Tibial artery (tissue), 4 donors: ENCODE data around the gene EDN2.

Experiments used
- DNase-seq, 2 donors: peaks; one replicate each; pipeline ENCODE4 v3.0.0-alpha.2; 2019
- H3K27ac ChIP-seq, 2 donors: fragments of 200-600 bp; sonication (generic) in 1 of 2; 1 replicate in 1 of 2; 2 replicates in 1 of 2; pipeline ENCODE4 v1.5.1; 2018 to 2019; ENCODE audit warnings: mild to moderate bottlenecking in 1 of 2
- H3K27me3 ChIP-seq, 2 donors: fragments of 200-600 bp; sonication (generic) in 1 of 2; one replicate each; pipeline versions ENCODE4 v1.5.1 to v1.6.0; 2016 to 2019
- H3K36me3 ChIP-seq, 3 donors: fragments of 200-600 bp; sonication (generic) in 2 of 3; one replicate each; pipeline ENCODE4 v1.5.1; 2016 to 2019; ENCODE audit warnings: mild to moderate bottlenecking in 2 of 3
- H3K4me1 ChIP-seq, 4 donors: fragments of 200-600 bp; sonication (generic) in 2 of 4; 1 replicate in 3 of 4; 2 replicates in 1 of 4; pipeline ENCODE4 v1.5.1; 2016 to 2019
- H3K4me3 ChIP-seq, 2 donors: fragments of 200-600 bp; sonication (generic) in 1 of 2; 1 replicate in 1 of 2; 2 replicates in 1 of 2; pipeline ENCODE4 v1.5.1; 2018 to 2019; ENCODE audit warnings: mild to moderate bottlenecking in 2 of 2
- H3K9me3 ChIP-seq, 3 donors: fragments of 200-600 bp; sonication (generic) in 1 of 3; one replicate each; pipeline ENCODE4 v1.5.1; 2016 to 2019
- intact Hi-C: fragments of 100-400 bp; cut with DNase I; formaldehyde crosslinking; loops from one replicate; pipeline ENCODE4 v1.15.0; 2023; ENCODE audit warnings: low total_unique reads
- TF ChIP-seq, protein P1 (sequence below), 2 experiments: fragments of 200-600 bp in 1 of 2; fragments of 450-650 bp in 1 of 2; IDR thresholded peaks; one replicate each; pipeline ENCODE4 v1.5.1; 2017 to 2019; ENCODE audit warnings: antibody characterized with exemption in 2 of 2, mild to moderate bottlenecking in 1 of 2, moderate library complexity in 1 of 2

The EDN2 gene

DNA sequence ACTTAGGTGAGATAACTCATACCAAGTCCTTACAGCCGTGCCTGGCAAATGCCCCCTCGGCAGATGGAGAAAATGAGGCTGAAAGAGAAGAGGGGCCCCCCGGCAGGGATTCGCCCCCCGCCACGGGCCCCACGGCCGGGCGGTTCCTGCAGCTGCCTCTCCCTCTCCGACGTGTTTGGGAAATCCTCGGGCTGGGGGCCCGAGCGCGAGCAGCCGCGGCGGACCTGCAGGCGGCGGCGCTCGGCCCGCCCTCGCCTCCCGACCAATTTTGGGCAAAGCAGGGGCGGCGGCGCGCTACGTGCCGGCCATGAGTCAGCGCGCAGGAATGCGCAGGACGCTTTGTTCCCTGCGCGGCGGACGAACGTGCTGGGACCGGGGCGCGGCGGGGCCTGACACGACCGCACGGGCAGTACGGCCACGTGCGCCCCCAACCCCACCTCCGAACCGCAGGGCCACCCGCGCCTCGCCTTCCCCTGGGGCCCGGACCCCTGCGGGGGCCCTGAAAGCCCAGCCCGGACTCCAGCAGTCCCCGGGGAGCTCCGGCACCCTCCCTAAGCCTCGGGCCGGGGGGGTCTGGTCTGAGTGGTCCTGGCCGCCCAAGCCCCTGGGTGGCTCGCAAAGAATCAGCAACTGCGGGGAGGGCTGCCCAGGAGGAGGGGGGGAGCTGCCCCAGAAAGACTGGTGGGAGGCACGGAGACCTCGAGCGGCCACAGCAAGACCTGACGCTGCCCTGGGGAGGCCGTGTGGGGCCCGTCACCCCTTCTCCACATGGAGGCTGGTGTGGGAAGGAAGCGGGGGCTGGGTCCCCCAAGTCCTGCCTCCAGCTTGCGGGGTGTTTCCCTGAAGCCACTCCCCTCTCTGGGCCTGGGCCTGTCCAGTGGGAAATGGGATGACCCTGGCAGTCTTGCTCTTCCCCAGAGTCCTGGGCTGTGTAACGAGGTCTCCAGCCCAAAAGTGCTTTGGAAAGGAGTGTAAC is 11.9 kb upstream of the EDN2 start:
- peak overlapping the region; percentile 44 to 55 for H3K4me3 ChIP-seq
- peaks cover 5 to 73% (median 68%) of the 10 kb centered on the region in 4 donors for H3K4me1 ChIP-seq
- H3K27ac ChIP-seq, result peak overlapping the region; percentile 96 to 97
- H3K36me3 ChIP-seq, result no peaks in the 10 kb centered on the region
- H3K27me3 ChIP-seq, result no peaks in the 10 kb centered on the region
- no peaks in the 10 kb centered on the region for H3K9me3 ChIP-seq
- intact Hi-C loops, result no loop called here
- TF ChIP-seq, protein P1, sequence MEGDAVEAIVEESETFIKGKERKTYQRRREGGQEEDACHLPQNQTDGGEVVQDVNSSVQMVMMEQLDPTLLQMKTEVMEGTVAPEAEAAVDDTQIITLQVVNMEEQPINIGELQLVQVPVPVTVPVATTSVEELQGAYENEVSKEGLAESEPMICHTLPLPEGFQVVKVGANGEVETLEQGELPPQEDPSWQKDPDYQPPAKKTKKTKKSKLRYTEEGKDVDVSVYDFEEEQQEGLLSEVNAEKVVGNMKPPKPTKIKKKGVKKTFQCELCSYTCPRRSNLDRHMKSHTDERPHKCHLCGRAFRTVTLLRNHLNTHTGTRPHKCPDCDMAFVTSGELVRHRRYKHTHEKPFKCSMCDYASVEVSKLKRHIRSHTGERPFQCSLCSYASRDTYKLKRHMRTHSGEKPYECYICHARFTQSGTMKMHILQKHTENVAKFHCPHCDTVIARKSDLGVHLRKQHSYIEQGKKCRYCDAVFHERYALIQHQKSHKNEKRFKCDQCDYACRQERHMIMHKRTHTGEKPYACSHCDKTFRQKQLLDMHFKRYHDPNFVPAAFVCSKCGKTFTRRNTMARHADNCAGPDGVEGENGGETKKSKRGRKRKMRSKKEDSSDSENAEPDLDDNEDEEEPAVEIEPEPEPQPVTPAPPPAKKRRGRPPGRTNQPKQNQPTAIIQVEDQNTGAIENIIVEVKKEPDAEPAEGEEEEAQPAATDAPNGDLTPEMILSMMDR (IDR thresholded peaks at IDR 0.05), result peak; percentile 26 to 33
- peak; percentile 86 to 96 for DNase-seq

DNA sequence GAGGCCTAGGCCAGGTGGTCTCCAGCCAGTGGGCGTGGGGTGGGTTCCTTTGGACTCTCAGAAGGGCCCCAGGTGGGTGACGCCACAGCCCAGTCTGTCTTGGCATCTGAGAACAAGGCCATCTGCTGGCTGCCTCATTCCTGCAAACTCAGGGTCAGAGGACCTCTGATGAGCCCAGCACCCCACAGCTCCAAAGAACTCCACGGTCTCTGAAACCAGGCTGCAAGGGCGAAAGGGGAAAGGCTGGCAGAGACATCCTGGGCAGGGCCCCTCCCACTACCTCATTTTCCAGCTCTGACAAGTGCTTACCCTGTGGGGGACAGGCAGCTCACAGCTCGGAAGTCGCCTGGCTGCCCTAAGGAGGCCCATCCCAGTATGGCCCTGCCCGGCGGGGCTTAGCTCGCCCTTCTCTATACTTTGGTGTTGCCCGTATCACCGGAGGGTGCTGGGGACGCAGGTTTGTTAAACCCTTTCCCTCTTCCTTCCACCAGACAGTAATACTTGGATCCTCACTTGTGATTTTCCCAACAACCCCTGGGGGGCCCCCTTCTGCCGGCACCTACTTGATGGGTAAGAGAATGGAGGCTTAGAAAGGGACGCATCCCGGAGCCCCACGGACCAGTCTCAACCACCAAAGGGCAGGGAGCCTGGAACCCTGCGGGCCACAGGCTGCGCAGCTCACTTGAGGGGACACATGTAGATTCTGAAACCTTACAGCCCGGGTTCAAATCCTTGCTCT is 10.9 kb upstream of the EDN2 start:
- no peaks in the 10 kb centered on the region for H3K9me3 ChIP-seq
- H3K36me3 ChIP-seq, result no peaks in the 10 kb centered on the region
- no peaks in the 10 kb centered on the region for H3K27me3 ChIP-seq
- intact Hi-C loops, result no loop called here
- no peak for DNase-seq
- H3K4me1 ChIP-seq, result peaks cover 5 to 66% (median 62%) of the 10 kb centered on the region in 4 donors
- peak overlapping the region; percentile 96 to 97 for H3K27ac ChIP-seq
- peak overlapping the region; percentile 44 to 55 for H3K4me3 ChIP-seq
- TF ChIP-seq, protein P1 (IDR thresholded peaks at IDR 0.05), result no peak

DNA sequence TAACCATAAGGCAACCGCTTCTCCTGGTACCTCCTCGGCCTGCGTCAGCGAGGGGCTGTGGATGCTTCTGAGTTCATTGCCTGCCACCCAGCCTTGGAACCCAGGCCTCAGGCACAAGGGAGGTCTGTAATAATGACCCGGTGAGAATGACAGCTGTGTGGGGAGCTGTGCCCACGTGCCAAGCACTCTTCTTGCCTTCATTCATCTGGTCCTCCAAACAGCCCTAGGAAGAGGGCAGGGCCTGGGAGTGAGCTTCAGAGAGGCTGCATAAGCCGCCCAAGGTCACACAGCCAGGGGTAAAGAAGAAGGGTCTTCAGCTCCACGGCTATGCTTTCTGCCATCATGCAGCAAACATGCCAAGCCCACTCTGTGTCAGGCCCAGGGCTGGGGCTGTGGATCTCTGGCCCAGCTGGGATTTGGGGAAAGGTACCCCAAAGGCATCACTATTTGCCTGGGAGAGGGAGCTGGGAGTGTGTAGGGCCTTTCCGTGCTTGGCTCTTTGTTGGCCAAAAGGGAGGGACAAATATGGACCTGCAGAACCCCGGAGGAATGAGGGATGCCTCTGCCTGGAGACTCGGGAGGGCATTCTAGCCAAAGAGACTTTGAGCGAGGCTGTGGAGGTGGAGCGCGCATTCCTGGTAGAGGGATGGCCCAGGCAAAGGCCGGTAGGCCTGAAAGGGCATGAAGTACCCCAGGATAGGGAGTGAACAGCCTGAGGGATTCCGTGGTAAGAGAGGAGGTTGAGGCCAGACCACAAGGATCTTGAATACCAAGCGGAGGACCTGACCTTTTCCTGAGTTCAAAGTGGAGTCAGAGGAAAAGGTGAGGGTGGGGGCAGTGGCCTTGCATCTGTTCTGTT is 10.1 kb upstream of the EDN2 start:
- Histone ChIP-seq H3K27me3 (no peaks in the 10 kb centered on the region), H3K9me3 (no peaks in the 10 kb centered on the region), H3K36me3 (no peaks in the 10 kb centered on the region), H3K27ac (peak overlapping the region; percentile 96 to 97), H3K4me3 (no peak overlapping the region), H3K4me1 (peaks cover 5 to 58% (median 54%) of the 10 kb centered on the region in 4 donors)
- TF ChIP-seq, protein P1 (IDR thresholded peaks at IDR 0.05), result no peak
- intact Hi-C loops, result no loop called here
- DNase-seq, result no peak

DNA sequence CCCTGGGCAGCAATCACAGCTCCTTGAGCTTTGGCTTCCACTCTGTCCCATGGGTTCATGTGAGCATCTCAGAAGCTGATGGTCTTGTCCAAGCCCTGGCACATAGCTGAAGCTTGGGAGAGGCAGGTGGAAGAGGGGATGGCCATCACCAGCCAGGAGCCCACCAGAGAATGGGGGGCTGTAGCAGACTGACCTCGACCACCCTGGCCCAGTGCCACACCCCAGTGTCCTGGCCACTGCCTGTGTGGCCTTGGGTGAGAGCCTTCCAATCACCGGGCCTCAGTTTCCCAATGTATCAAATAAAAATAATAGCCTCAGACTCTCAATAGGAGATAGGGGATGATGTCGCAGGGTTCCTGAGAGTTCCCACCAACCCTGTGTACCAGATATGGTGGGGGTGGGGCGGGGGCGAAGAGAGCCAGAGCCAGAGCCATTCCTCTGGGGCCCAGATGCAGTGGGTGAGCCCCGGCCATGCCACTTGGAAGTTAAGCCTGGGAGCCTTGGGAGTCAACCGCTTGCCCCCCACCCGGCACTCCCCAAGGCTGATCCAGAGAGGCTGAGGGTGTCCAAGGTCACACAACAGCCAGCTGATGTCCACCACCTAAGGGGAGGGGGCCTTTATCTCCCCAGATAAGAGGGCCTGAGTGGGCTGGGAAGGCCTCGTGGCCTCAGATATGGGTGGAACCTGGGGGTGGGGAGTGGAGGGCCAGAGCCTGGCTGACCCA is 9.3 kb upstream of the EDN2 start:
- H3K27me3 ChIP-seq, result no peaks in the 10 kb centered on the region
- peak overlapping the region; percentile 55 to 96 for H3K27ac ChIP-seq
- no peaks in the 10 kb centered on the region for H3K9me3 ChIP-seq
- no peak overlapping the region for H3K4me3 ChIP-seq
- H3K4me1 ChIP-seq, result peaks cover 5 to 51% (median 47%) of the 10 kb centered on the region in 4 donors
- TF ChIP-seq, protein P1 (IDR thresholded peaks at IDR 0.05), result no peak
- intact Hi-C loops, result no loop called here
- H3K36me3 ChIP-seq, result no peaks in the 10 kb centered on the region
- DNase-seq, result no peak
